HCT116 (cell line): ENCODE data around the gene DOCK11. TPM values are rescaled to one million over a fixed set of nuclear protein-coding genes. Genes with fewer than 3 reads are reported as not detected.

ENCODE experiments used
- ATAC-seq: fragments of 200-7000 bp; cut with Tn5 transposase; 2 replicates; pipeline ENCODE4 v1.9.1; 2020; ENCODE audit warnings: mild to moderate bottlenecking, moderate library complexity
- BruUV-seq: library from RNA; stranded (reverse); fragments of 400-500 nt; replicated peaks from 2 replicates; lab custom pipeline; 2021; lab: Mats Ljungman, UMichigan
- CTCF ChIA-PET: fragments of 300-600 bp; sonication (Branson Sonifier 250); formaldehyde crosslinking; loops from one replicate; lab custom pipeline; 2021; ENCODE audit warnings: antibody characterized with exemption; lab: Charles Lee
- POLR2A ChIA-PET: fragments of 300-600, 350-600 bp; sonication (Branson Sonifier 250); formaldehyde crosslinking; loops from one replicate; lab custom pipeline; 2021; ENCODE audit warnings: antibody characterized with exemption; lab: Charles Lee
- RAD21 ChIA-PET, 2 experiments: fragments of 300-600 bp; sonication (Branson Sonifier 250); formaldehyde crosslinking; loops; one replicate each; lab custom pipeline; 2023; ENCODE audit warnings: low total read pairs in 2 of 2; ENCODE audit not compliant: uncharacterized antibody in 2 of 2, unreplicated experiment in 2 of 2, low non-redundant PET in 1 of 2; lab: Charles Lee
- DNase-seq: peaks from one replicate; pipeline ENCODE4 v3.0.0-alpha.2; 2010; ENCODE audit warnings: low read depth, low spot score
- H2AFZ ChIP-seq: fragments of 200-600 bp; shearing (Covaris generic), sonication (generic); 2 replicates; pipeline ENCODE4 v1.6.1; 2017; ENCODE audit warnings: low read depth, mixed run types, mixed read lengths, antibody characterized with exemption, low read length; ENCODE audit not compliant: poor library complexity, severe bottlenecking
- H3K27ac ChIP-seq: 2 replicates; pipeline ENCODE4 v1.5.1; 2012; ENCODE audit warnings: low read depth, low read length
- H3K27me3 ChIP-seq: fragments of 200-600 bp; sonication (generic); 2 replicates; pipeline ENCODE4 v1.6.1; 2016; ENCODE audit warnings: mixed run types, low read length, mixed read lengths; ENCODE audit not compliant: insufficient read depth
- H3K36me3 ChIP-seq, 2 experiments: fragments of 200-500 bp in 1 of 2; fragments of 200-600 bp in 1 of 2; sonication (Bioruptor generic) in 1 of 2; sonication (generic) in 1 of 2; 2 replicates each; pipeline versions ENCODE4 v1.5.1 to v1.6.1; 2014 to 2016; ENCODE audit warnings: low read length in 2 of 2, inconsistent platforms in 1 of 2, mixed read lengths in 1 of 2, mixed run types in 1 of 2; ENCODE audit not compliant: insufficient read depth in 2 of 2, control insufficient read depth in 1 of 2
- H3K4me1 ChIP-seq, 2 experiments: fragments of 200-600 bp in 1 of 2; sonication (generic) in 1 of 2; 2 replicates each; pipeline versions ENCODE4 v1.5.1 to v1.6.1; 2012 to 2017; ENCODE audit warnings: low read length in 2 of 2, inconsistent platforms in 1 of 2, mild to moderate bottlenecking in 1 of 2, mixed read lengths in 1 of 2, mixed run types in 1 of 2, moderate library complexity in 1 of 2; ENCODE audit not compliant: insufficient read depth in 2 of 2, control insufficient read depth in 1 of 2
- H3K4me2 ChIP-seq: fragments of 200-600 bp; sonication (generic); 2 replicates; pipeline ENCODE4 v1.6.1; 2017; ENCODE audit warnings: mixed run types, low read length, mixed read lengths
- H3K4me3 ChIP-seq, 2 experiments: fragments of 200-600 bp in 1 of 2; sonication (generic) in 1 of 2; replicated peaks in 1 of 2; 2 replicates each; pipeline ENCODE4 v1.5.1; 2011 to 2016; ENCODE audit warnings: low read length in 2 of 2, control low read depth in 1 of 2, low read depth in 1 of 2, mild to moderate bottlenecking in 1 of 2, mixed read lengths in 1 of 2, mixed run types in 1 of 2
- H3K79me2 ChIP-seq: fragments of 200-600 bp; sonication (generic); 2 replicates; pipeline ENCODE4 v1.6.1; 2017; ENCODE audit warnings: mild to moderate bottlenecking, mixed run types, low read length, moderate library complexity, mixed read lengths; ENCODE audit not compliant: insufficient read depth
- H3K9ac ChIP-seq: fragments of 200-600 bp; sonication (generic); 2 replicates; pipeline ENCODE4 v1.6.1; 2016; ENCODE audit warnings: low read length, mixed read lengths
- H3K9me2 ChIP-seq: fragments of 200-600 bp; sonication (generic), shearing (Covaris generic); 2 replicates; pipeline ENCODE4 v1.6.1; 2017; ENCODE audit warnings: mixed run types, mild to moderate bottlenecking, moderate library complexity; ENCODE audit not compliant: insufficient read depth
- H3K9me3 ChIP-seq, 2 experiments: fragments of 200-500 bp in 1 of 2; fragments of 200-600 bp in 1 of 2; sonication (Bioruptor generic) in 1 of 2; sonication (generic) in 1 of 2; 2 replicates each; pipeline ENCODE4 v1.6.1; 2014 to 2017; ENCODE audit warnings: low read length in 2 of 2, mixed read lengths in 2 of 2, inconsistent platforms in 1 of 2, low read depth in 1 of 2, mild to moderate bottlenecking in 1 of 2, mixed run types in 1 of 2, moderate library complexity in 1 of 2; ENCODE audit not compliant: control insufficient read depth in 1 of 2, insufficient read depth in 1 of 2
- H4K20me1 ChIP-seq: fragments of 200-600 bp; sonication (generic), shearing (Covaris generic); 2 replicates; pipeline ENCODE4 v1.6.1; 2017; ENCODE audit warnings: mixed run types, mild to moderate bottlenecking, moderate library complexity; ENCODE audit not compliant: insufficient read depth
- EZH2phosphoT487 ChIP-seq: fragments of 200-600 bp; IDR thresholded peaks from 2 replicates; pipeline ENCODE4 v1.6.1; 2018; ENCODE audit warnings: antibody characterized with exemption, borderline replicate concordance
- REST ChIP-seq: IDR thresholded peaks from 2 replicates; pipeline ENCODE4 v1.6.1; 2012; ENCODE audit warnings: low read depth
- ZBTB33 ChIP-seq: IDR thresholded peaks from 2 replicates; pipeline ENCODE4 v1.6.1; 2011; ENCODE audit warnings: mild to moderate bottlenecking, low read length, moderate library complexity; ENCODE audit not compliant: insufficient replicate concordance; ENCODE audit errors: extremely low read depth
- intact Hi-C: fragments of 100-400 bp; cut with micrococcal nuclease; formaldehyde crosslinking; loops from 2 replicates; pipeline ENCODE4 v1.10.0; 2022
- total RNA-seq: library from RNA; stranded (reverse); gene quantifications from one replicate; pipeline ENCODE4 v1.2.1, GENCODE V29; 2021; ENCODE audit not compliant: unreplicated experiment

DOCK11 gene
- total RNA-seq, 1 experiment from 2014 or later = 0.59 TPM

GRCh38 chrX:118623062-118623461 lies 127.4 kb downstream of the DOCK11 start:
- no peak for DNase-seq
- RAD21 ChIA-PET = no interaction called here
- Histone ChIP-seq H3K9me2 (no peaks in the 10 kb centered on the region), H3K27ac (no peak overlapping the region), H3K79me2 (no peaks in the 10 kb centered on the region), H3K4me2 (no peak overlapping the region), H3K36me3 (no peaks in the 10 kb centered on the region), H3K9me3 (no peaks in the 10 kb centered on the region), H3K4me3 (no peak overlapping the region), H3K27me3 (no peaks in the 10 kb centered on the region)
- no TSS peak for BruUV-seq
- POLR2A ChIA-PET = no interaction called here
- TF ChIP-seq REST (no peak), EZH2phosphoT487 (no peak), ZBTB33 (no peak)
- TF ChIP-seq, all 23 proteins: peak for 0
- H3K9ac ChIP-seq = no peak overlapping the region
- H2AFZ ChIP-seq = no peak overlapping the region
- CTCF ChIA-PET = no interaction called here
- intact Hi-C loops = loop anchor here (10.0 kb wide), 2 partner anchors 442 to 818 kb away; no protein-coding TSS in a partner anchor
- H3K4me1 ChIP-seq = no peaks in the 10 kb centered on the region
- no peaks in the 10 kb centered on the region for H4K20me1 ChIP-seq
- ATAC-seq = no peak
